Mesothelial cell of epicardium (in vitro differentiated cells): ENCODE results near the gene RBM7. TPM values are rescaled to one million over a fixed set of nuclear protein-coding genes. Genes with fewer than 3 reads are reported as not detected.

Experiments
- DNase-seq, 2 experiments: peaks; one replicate each; pipeline ENCODE4 v3.0.0; 2021; ENCODE audit warnings: low spot score in 2 of 2; ENCODE audit not compliant: unreplicated experiment in 2 of 2
- H3K27ac Mint-ChIP-seq: 2 replicates; pipeline ENCODE4 v1.8.0; 2021; ENCODE audit warnings: mixed read lengths
- H3K27me3 Mint-ChIP-seq: 2 replicates; pipeline ENCODE4 v1.8.0; 2021; ENCODE audit warnings: low read depth, mixed read lengths
- H3K36me3 Mint-ChIP-seq: 2 replicates; pipeline ENCODE4 v1.8.0; 2021; ENCODE audit warnings: mixed read lengths
- H3K4me1 Mint-ChIP-seq: 2 replicates; pipeline ENCODE4 v1.8.0; 2021; ENCODE audit warnings: mixed read lengths
- H3K4me3 Mint-ChIP-seq: 2 replicates; pipeline ENCODE4 v1.8.0; 2021; ENCODE audit warnings: mild to moderate bottlenecking, moderate library complexity, mixed read lengths
- H3K9me3 Mint-ChIP-seq: 2 replicates; pipeline ENCODE4 v1.8.0; 2021; ENCODE audit warnings: mixed read lengths
- total RNA-seq: library from RNA; stranded (reverse); gene quantifications from 3 replicates; pipeline ENCODE4 v1.2.1, GENCODE V29; 2021
- TF ChIP-seq, protein P1 (sequence below): fragments of 200-600 bp; sonication (generic); IDR thresholded peaks from one replicate; pipeline ENCODE4 v1.5.0; 2021; ENCODE audit warnings: antibody characterized with exemption; ENCODE audit not compliant: unreplicated experiment

Gene RBM7
- total RNA-seq, 1 donor from 2014 or later = 30.4 TPM

DNA sequence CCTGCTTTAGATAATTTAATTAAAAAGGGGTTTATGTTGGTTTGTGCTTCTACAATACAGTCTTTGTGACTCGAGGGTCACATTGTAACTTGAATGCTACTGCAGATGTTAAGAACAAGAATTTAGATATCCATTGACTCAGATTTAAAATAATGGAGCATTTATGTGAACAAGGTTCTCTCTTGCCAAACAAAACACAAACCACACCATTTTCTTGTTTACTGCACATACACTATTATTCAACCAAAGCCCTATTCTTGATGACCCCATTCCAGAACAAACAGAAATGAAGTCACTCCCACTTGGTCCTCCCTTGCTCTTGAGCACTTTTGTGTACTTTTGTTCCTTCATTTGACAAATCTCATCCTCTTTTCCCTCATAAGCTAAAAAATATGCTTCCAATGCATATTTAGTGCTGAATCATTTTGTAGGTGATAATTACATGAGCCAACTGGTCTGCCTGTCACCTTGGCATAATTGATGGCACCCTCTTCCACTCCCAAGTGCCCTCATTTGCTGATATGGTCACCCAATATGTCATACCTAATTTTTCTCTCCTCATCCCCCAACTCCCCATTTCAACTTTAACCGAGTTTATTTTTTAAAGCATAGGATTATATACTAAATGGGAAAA is 3.0 kb upstream of the RBM7 start:
- Mint-ChIP-seq H3K27ac (peak overlapping the region; percentile 17), H3K4me3 (no peak overlapping the region), H3K4me1 (peaks cover 33% of the 10 kb centered on the region), H3K27me3 (no peaks in the 10 kb centered on the region), H3K9me3 (no peaks in the 10 kb centered on the region), H3K36me3 (peaks cover 3% of the 10 kb centered on the region)
- no peak for DNase-seq
- TF ChIP-seq, protein P1, sequence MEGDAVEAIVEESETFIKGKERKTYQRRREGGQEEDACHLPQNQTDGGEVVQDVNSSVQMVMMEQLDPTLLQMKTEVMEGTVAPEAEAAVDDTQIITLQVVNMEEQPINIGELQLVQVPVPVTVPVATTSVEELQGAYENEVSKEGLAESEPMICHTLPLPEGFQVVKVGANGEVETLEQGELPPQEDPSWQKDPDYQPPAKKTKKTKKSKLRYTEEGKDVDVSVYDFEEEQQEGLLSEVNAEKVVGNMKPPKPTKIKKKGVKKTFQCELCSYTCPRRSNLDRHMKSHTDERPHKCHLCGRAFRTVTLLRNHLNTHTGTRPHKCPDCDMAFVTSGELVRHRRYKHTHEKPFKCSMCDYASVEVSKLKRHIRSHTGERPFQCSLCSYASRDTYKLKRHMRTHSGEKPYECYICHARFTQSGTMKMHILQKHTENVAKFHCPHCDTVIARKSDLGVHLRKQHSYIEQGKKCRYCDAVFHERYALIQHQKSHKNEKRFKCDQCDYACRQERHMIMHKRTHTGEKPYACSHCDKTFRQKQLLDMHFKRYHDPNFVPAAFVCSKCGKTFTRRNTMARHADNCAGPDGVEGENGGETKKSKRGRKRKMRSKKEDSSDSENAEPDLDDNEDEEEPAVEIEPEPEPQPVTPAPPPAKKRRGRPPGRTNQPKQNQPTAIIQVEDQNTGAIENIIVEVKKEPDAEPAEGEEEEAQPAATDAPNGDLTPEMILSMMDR = no peak

DNA sequence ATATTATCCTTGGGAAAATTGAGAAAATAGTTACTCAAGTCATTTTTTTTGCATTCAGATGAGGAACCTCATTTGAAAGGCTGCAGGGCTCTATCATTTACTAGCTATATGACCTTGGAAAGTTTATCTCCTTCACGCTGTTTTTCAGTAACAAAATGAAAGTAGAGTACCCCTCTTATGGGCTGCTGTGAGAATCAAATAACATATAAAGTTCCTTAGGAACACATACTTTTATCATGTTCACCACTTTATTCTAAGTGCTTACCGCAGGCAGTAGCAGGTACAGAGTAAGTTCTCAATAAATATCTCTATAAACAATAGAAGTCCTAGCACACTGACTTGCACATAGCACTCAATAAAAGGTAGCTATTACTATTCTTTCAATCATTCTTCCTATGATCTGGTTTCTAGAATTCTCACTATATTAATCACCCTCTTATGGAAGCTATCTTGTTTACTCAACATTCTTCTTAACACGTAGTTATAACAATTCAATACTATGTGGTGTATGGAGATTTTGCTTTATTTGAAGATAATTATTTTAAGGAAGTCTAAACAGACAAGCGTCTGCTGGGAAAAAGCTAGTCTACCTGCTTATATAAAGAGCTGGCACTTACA is 2.1 kb upstream of the RBM7 start:
- TF ChIP-seq, protein P1 = no peak
- peak overlapping the region; percentile 99 for H3K4me3 Mint-ChIP-seq
- peaks cover 36% of the 10 kb centered on the region for H3K4me1 Mint-ChIP-seq
- H3K27ac Mint-ChIP-seq = peak overlapping the region; percentile 100
- no peak for DNase-seq
- no peaks in the 10 kb centered on the region for H3K9me3 Mint-ChIP-seq
- peaks cover 5% of the 10 kb centered on the region for H3K36me3 Mint-ChIP-seq
- no peaks in the 10 kb centered on the region for H3K27me3 Mint-ChIP-seq

DNA sequence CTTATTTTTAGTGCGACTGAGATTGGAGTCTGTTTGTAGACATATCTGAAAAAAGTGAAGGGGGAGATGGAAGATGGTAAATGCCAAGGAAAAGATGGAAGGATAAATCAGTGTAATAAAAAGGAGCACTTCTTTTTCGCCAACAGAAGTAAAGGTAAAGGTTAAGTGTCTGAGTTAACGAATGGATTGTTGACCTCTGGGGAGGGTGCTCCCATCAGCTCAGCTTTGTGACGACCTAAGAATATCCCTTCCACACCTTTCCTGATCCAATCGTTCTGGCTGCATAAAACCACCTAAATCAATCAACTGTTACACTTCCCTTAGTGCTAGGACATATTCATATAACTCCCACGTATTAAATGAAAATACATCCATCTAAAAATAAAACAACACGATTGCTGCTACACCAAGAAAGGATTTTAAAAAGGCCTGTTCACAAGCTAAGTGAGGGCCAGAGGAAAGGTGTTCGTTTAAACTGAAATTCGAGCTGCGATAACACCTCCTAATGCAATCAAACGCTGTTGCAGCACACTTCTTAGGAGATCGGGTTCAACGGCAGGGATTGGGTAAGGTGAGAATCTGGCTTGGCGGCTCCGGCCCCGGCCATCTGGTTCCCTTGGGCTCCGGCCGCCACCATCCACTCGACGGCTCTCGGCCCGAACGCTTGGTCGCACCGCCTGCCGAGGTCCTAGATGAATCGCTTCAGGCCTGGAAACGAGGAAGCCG is 813 bp upstream of the RBM7 start:
- Mint-ChIP-seq H3K4me3 (peak overlapping the region; percentile 99), H3K27ac (peak overlapping the region; percentile 100), H3K27me3 (no peaks in the 10 kb centered on the region), H3K4me1 (peaks cover 40% of the 10 kb centered on the region), H3K9me3 (no peaks in the 10 kb centered on the region), H3K36me3 (peaks cover 8% of the 10 kb centered on the region)
- TF ChIP-seq, protein P1 = no peak
- DNase-seq = peak in 1 of 2 experiments; percentile 38

DNA sequence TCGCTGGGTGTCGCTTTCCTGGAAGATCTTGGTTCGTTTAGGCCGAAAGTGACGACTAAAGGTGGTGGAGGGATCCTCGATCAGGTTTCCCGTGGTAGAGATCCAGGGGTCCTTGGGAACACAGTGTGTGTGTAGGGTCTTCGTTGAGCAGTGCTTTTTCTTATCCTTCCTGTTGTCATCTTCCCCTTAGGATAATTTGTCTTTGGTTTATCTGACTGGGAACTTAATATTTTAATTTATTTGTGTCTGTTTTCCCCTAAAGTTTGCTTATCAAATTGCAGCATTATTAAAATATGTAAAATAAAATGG is 403 bp downstream of the RBM7 start:
- H3K27ac Mint-ChIP-seq = peak overlapping the region; percentile 100
- no peaks in the 10 kb centered on the region for H3K9me3 Mint-ChIP-seq
- H3K4me3 Mint-ChIP-seq = peak overlapping the region; percentile 99
- TF ChIP-seq, protein P1 = no peak
- H3K4me1 Mint-ChIP-seq = peaks cover 40% of the 10 kb centered on the region
- no peaks in the 10 kb centered on the region for H3K27me3 Mint-ChIP-seq
- no peak for DNase-seq
- peaks cover 16% of the 10 kb centered on the region for H3K36me3 Mint-ChIP-seq

DNA sequence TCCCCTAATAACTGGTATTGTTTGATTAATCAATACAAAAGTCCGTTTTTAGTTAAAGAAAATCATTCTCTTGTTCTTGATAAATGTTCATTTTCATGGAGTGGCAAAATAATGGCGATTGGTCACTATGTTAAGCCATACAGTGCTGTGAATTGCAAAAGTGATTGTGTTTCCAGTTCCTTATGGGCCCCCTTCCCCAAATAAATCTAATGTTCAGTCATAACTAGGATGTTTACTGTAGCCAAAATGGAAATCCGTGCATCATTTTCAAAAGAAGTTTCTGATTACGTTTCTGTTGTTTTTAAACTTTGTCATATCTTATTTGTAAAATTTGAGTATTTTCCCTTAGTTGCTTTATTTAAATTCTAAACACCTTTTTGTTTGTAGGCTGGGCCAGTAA is 845 bp downstream of the RBM7 start:
- peaks cover 40% of the 10 kb centered on the region for H3K4me1 Mint-ChIP-seq

More for the DNA sequence above, 845 bp downstream of the RBM7 start:
- H3K27ac Mint-ChIP-seq = peak overlapping the region; percentile 100
- H3K27me3 Mint-ChIP-seq = no peaks in the 10 kb centered on the region
- no peak for DNase-seq
- H3K4me3 Mint-ChIP-seq = peak overlapping the region; percentile 99
- peaks cover 20% of the 10 kb centered on the region for H3K36me3 Mint-ChIP-seq
- H3K9me3 Mint-ChIP-seq = no peaks in the 10 kb centered on the region
- TF ChIP-seq, protein P1 = no peak
